HG03135 (cell line): ENCODE data around the gene ARL1.
A peak's percentile ranks its signal among the peaks of the same experiment; 100 is the strongest.
"Not testable (repeated sequence)": the region's sequence is repeated elsewhere in the genome, so short reads cannot be mapped to it uniquely, and the experiment has no call there.

Experiments
- ATAC-seq: cut with Tn5 transposase; IDR thresholded peaks from one replicate; pipeline ENCODE4 v1.9.1; 2021; ENCODE audit warnings: mild to moderate bottlenecking, moderate library complexity; ENCODE audit not compliant: unreplicated experiment

ARL1 gene

DNA sequence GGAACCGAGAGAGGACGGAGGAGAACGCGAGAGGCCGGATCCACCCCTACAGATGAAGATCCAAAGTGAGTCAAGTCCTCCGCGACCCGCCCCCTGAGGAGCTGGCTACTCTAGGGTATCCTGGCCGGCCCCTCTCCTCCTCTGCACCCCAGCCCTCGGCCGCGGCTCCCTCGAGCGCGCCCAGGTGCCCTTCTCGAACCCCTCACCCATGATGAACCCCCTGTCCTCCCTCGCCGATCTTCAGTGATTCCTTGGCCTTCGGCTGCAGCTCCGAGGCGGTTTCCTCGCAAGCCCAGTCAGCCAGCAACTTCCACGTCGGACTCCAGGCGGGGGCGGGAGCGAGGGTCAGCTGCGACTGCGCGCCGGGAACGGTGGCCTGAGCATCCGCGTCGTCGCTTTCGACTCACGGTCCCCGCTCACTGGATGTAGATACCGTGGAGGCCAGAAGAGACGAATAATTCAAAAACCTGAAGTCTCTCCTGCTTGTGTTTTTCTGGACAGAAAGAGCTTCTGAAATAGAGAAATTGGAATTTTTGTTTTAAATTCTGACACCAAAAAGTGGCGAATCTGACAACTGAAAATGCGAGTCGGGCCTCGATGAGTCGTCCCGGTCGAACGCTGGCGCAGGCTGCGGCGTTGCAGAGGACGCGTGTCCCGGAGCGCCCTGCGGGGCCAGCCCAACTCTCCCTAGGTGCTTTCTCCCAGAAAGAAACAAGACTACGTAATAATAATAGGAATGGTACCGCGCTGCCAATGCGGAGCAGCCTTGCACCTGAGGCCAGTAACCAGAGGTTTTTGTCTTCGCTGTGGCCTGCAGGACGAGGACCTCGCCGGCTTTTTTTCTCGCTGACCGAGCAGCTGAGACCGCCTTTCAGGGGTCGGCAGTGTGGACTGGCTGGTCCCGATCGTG lies at the start of gene ARL1:
ARL1 (minus strand) TSS at position 337 of the 910 bp plus-strand sequence; CDS start at position 210, 127 bp downstream.
- ATAC-seq = peak; percentile 83

DNA sequence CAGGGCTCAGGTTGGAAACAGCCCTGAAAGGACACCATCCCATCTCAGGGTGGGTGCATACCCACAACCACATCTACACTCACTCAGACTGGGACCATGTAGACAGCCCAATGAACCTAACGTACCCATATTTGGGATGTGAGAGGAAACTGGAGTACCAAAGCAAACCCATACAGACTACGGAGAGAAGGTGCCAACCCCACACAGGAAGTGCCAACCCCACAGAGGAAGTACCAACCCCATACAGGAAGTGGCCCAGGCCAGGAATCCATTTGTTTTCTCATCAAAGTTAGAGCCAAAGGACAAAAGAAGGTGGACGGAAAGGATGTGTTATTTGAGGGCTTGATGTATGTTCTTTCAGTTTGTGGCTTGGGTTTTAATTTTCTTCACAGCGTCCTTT lies 48.1 kb upstream of the ARL1 start:
- no peak for ATAC-seq

DNA sequence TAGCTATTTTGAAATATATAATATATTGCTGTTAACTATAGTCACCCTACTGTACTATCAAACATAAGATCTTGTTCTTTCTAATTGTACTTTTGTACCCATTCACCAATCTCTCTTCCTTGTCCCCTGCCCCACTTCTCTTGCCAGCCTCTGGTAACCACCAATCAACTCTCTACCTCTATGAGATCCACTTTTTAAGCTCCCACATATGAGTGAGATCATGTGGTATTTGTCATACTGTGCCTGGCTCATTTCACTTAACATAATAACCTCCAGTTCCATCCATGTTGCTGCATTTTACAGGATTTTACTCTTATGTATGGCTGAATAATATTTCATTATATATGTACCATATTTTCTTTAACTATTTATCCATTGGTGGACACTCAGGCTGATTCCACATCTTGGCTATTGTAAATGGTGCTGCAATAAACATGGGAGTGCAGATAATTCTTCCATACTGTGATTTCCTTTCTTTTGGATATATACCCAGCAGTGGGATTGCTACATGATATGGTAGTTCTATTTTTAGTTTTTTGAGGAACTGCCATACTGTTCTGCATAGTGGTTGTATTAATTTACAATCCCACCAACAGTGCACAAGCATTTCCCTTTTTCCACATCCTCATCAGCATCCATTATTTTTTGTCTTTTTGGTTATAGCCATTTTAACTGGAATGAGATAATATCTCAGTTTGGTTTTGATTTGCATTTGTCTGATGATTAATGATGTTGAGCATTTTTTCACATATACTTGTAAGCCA lies 34.1 kb upstream of the ARL1 start:
- ATAC-seq = no peak

DNA sequence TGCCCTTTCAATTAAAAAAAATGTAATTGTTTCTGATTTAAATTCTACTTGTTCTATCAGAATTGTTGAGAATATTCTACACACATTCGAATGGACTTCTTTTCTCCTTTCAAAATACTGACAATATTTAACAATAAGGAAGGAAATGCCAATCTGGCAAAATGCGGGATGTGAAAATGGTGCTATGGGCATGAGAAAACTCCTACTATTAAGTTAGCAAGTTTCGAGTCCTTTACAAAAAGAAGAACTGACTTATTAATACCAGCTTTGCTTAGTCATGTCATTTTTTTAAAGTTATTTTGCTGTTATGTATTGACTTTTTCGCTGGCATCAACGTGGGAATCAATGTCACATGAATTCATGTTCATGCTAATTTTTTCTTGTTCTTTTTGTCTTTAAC lies 31.7 kb upstream of the ARL1 start:
- no peak for ATAC-seq

DNA sequence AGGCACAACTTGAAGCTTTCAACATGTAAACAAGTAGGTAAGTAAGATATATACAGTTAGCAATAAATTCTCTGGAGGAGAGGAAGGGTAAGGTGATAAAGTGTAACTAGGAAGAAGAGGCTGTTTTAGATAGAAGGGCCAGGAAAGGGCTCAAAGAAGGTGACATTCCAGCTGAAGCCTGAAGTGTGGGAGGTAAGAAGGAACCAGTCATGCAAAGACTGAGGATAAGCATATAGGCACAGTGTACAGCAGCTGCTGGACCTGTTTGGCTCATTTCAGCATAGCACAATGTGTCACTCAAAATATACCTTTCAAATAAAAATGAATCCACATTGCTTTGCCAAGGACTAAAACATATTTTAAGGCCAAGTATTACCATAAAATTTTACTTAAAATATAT lies 28.6 kb upstream of the ARL1 start:
- no peak for ATAC-seq

DNA sequence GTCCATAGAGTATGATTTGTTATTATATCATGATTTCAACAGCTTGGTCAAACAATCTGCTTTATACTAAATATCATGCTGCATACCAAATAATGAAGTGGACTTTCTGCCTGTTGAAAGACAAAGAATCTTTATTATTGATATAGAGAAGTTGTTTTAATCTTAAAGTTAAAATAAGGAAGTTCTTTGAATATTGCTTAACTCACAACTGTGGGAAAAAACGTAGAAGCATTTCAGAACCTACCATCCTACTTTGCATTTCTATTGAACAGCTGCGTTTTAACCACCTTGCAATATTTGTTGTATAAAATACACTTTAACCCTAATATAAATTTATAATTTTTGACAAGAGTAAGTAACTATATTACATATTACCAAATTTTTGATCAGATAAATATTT lies 22.9 kb upstream of the ARL1 start:
- ATAC-seq = no peak

DNA sequence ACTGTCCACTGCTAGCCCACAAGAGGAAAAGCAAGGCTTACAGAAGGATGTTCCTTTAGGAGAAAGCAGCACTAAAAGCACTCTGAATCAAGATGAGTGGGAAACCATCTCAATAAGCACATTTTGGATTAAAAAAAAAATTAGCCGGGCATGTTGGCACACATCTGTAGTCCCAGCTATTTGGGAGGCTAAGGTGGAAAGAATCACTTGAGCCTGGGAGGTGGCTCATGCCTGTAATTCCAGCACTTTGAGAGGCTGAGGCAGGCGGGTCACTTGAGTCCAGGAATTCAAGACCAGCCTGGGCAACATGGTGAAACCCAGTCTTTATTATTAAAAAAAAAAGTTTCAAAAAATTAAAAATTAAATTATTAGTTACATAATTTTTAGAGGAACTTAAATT lies 17.0 kb upstream of the ARL1 start:
- ATAC-seq = no peak

DNA sequence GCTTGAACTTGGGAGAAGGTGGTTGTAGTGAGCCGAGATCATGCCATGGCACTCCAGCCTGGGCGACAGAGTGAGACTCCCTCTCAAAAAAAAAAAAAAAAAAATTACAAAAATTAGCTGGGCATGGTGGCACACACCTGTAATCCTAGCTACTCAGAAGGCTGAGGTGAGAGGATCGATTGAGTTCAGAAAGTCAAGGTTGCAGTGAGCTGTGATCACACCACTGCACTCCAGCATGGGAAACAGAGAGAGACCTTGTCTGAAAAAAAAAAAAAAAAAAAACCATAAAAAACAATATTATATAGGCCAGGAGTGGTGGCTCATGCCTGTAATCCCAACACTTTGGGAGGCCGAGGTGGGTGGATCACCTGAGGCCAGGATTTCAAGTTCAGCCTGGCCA lies 14.5 kb upstream of the ARL1 start:
- ATAC-seq = not testable (repeated sequence)

DNA sequence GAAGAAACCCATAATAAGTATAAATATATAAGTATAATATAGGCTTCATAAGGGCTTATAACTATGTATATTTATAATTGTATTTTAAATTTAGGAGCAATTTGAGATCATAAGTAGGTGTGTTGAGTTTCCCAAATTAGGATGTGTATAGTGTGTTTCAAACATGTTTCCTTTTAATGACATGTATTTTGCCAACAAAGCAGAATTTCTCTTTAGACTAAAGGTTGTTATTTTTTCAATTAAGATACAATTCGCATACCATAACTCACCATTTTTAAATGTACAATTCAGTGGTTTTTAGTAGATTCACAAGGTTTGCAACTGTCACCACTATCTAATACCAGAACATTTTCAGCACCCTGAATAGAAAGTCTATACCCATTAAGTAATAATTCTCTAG lies 7.7 kb upstream of the ARL1 start:
- no peak for ATAC-seq

DNA sequence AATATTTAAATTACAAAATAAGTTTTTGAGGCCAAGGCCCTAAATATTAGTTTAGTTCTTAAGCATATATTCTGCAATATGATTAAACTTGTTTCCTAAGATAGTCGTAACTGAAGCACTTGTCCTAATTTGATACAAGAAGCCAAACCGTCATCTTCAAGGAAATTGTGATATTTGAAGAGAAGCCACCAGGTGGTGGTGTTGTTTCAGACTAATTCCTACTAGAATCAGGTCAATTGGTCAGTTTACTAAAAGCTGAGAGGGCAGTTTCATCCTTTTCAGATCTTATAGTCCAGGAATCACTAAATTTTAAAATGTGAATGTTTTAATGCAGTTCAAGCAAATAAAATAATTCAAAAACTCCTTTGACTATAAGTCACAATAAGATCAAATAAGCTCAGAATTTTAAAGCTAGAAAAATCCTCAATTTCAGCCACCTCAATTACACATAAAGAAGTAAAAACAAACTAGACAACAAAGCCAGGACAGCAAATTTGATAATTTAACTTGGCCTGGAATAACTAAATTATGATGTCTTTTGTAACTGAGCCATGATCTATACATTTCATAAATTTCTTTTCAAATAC lies 7.1 kb upstream of the ARL1 start:
- ATAC-seq = no peak

DNA sequence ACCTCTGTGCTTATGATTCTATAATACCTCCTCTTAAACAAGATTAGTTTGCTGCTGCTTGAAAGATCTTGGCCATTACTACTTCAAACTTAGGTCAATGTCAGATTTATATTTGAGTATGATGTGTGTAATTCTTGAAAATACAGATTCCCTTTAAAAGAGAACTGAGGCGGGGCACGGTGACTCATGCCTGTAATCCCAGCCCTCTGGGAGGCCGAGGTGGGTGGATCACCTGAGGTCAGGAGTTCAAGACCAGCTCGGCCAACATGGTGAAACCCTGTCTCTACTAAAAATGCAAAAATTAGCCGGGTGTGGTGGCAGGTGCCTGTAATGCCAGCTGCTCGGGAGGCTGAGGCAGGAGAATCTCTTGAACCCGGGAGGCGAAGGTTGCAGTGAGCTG lies 2.6 kb upstream of the ARL1 start:
- not testable (repeated sequence) for ATAC-seq

DNA sequence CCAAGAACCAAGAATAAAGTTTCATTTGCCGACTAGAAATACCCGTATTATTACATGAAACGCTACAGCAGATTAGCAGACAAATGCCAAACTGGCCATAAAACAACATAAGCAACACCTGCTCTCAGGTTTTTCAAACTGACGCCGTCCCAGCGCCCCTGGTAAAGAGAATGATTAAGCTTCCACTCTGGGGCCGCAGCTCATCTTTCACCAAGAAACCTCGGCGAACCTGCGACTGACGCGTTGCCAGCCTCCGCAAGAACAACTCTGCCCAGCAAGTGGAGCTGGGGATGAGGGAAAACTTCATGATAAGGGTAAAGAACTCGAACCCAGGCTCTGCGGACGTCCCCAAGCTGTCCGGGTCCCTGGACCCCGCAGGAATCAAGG lies 530 bp downstream of the ARL1 start:
- peak; percentile 45 for ATAC-seq

DNA sequence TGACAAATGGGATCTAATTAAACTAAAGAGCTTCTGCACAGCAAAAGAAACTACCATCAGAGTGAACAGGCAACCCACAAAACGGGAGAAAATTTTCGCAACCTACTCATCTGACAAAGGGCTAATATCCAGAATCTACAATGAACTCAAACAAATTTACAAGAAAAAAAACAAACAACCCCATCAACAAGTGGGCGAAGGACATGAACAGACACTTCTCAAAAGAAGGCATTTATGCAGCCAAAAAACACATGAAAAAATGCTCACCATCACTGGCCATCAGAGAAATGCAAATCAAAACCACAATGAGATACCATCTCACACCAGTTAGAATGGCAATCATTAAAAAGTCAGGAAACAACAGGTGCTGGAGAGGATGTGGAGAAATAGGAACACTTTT lies 16.4 kb downstream of the ARL1 start:
- ATAC-seq = not testable (repeated sequence)

DNA sequence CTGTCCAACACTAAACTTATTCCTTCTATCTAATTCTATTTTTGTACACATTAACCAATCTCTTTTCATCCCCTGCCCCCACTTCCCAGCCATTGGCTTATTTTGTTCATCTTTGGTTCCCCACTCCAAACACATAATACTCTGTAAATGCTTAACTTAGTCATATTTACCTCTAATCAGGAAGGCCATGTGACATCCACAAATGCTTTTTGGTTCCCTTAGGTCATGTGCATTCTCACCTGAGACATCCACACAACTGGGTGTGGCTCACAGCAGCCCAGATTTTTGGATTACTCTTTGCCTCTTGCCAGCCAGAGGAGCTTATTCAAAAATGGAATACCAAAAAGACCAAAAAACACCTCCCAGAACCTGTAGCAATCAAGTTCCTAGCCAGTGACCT lies 28.4 kb downstream of the ARL1 start:
- no peak for ATAC-seq

DNA sequence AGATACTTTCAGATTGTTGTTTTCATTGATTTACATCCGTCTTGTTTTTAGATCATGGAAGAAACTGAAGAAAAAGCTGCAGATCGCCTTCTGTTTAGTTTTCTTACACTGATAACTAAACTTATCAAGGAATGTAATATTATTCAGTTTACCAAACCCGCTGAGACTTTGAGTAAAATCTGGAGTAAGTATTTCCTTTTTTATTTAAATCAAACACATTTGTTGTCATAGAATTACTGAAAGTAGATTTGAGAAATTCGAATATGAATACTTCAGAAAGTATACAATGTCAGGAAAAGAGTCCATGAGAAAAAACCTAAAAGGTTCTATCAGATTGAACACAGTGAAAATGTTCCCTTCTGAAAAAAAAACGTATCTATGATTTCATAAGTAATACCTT lies 32.0 kb downstream of the ARL1 start:
- no peak for ATAC-seq

DNA sequence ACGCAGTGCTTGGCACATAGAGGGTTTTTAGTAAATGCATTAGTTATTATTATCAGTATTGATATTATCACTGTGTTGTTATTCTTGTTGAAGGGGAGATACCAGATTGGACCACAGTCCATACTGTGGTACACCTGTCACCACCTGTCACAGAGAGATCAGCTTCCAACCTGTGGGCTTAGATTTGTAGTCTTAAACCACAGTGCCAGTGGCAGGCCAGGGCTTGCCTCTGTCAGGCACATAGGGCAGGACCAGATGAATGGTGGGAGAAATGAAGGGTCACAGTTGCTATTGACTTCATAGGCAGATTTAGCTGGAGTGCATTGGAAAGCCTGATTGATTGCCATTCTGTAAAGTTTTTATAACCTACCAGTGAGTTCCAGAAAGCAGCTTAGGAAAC lies 35.1 kb downstream of the ARL1 start:
- no peak for ATAC-seq

DNA sequence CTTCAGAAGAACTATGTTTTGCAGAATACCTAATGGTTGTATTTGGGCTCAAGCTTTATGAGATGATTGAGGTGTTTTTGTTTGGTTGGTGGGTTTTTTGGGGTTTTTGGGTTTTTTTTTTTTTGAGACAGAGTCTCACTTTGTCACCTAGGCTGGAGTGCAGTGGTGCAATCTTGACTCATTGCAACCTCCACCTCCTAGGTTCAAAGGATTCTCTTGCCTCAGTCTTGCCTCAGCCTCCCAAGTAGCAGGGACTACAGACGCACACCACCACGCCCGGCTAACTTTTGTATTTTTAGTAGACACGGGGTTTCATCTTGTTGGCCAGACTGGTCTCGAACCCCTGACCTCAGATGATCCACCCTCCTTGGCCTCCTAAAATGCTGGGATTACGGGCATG lies 39.6 kb downstream of the ARL1 start:
- ATAC-seq = no peak

DNA sequence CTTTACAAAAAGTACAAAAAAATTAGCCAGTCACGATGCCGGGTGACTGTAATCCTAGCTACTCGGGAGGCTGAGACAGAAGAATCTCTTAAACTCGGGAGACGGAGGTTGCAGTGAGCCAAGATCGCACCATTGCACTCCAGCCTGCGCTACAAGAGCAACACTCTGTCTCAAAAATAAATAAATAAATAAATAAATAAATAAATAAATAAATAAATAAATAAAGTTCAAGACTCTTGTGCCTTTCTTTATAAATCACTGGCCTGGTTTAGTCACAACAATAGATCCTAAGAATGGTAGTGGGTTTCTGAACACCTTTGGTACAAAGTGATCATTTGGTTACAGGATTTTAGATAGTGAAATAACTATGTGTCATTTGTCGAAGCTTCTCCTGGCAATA lies 46.1 kb downstream of the ARL1 start:
- no peak for ATAC-seq

DNA sequence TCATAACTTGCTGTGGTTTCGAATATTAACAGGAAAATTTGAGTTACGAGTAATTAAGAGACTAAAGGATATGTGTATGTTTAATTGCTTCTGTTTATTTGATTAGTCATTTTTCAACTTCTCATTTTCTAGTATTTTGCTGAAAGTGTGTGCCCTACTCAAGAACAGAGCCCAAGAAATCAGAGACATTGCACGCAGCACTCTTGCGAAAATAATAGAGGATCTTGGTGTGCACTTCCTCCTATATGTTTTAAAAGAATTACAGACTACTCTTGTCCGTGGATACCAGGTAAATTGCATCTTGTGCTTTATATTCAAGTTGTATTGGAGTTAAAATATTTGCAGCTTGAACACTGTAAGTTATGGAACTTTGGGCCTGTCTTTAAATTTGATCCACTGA lies 50.8 kb downstream of the ARL1 start:
- no peak for ATAC-seq

DNA sequence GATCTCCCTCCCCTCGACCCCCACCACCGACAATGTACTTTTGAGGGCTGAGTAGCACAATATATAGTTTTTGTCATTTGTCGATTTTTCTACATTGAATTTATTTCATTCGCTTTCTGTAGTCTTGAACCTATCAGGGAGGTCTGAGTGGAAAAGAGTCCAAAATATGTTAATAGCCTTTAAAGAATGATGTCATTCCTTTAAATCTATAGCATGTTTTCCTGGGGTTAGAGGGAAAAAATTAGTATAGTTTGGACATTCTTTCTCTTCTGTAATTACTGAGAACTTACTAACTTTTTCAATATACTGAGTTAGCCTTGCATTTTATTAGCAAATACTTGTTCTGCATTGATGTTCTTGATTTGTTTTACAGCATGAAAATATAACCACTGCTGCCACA lies 55.9 kb downstream of the ARL1 start:
- ATAC-seq = no peak

DNA sequence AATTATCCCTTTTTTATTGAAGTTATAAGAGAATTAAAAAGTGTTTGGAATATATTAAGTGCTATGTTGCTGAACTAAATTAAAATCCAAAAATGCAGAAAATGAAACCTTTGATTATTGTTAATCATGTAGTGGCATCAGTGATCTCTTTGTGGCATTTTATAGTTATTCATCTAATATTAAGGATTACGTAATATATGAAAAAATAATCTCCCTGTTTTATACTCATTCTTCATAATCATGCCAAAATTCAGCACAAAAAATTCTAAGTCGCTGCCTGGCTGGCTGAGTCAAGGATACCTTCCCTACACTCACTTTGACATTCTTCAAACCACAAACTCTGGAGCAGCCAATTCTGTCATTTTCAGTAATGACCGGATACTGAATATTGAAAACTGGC lies 63.7 kb downstream of the ARL1 start:
- no peak for ATAC-seq
